ENCODE measurements around the gene ZNF554.

ZNF554 gene

GRCh38 chr19:2819540-2820111 lies at the start of gene ZNF554:
Gene ZNF554, plus strand, starts transcription at chr19:2819868. Its CDS starts 204 bp downstream, at chr19:2820072.
- DNase-seq (ENCODE audit: low read depth in 3 of 3) = peak; percentile 93 to 97 (median 97)

- DNase-seq (ENCODE audit: low read depth in 3 of 3) = no peak
Measured at GRCh38 chr19:2770055-2771013, 49.3 kb upstream of the ZNF554 start.

- DNase-seq (ENCODE audit: low read depth in 3 of 3) = no peak
Measured at GRCh38 chr19:2771786-2772674, 47.6 kb upstream of the ZNF554 start.

GRCh38 chr19:2774083-2774679 lies 45.5 kb upstream of the ZNF554 start:
- DNase-seq (ENCODE audit: low read depth in 3 of 3) = no peak

GRCh38 chr19:2774953-2775555 lies 44.6 kb upstream of the ZNF554 start:
- DNase-seq (ENCODE audit: low read depth in 3 of 3) = no peak

- peak; percentile 58 to 74 (median 66) for DNase-seq (ENCODE audit: low read depth in 3 of 3)
Measured at GRCh38 chr19:2775556-2776430, 43.9 kb upstream of the ZNF554 start.

- DNase-seq (ENCODE audit: low read depth in 3 of 3) = no peak
Measured at GRCh38 chr19:2777952-2778683, 41.5 kb upstream of the ZNF554 start.

GRCh38 chr19:2779121-2779740 lies 40.4 kb upstream of the ZNF554 start:
- no peak for DNase-seq (ENCODE audit: low read depth in 3 of 3)

GRCh38 chr19:2780284-2780683 lies 39.4 kb upstream of the ZNF554 start:
- no peak for DNase-seq (ENCODE audit: low read depth in 3 of 3)

GRCh38 chr19:2782329-2782935 lies 37.2 kb upstream of the ZNF554 start:
- DNase-seq (ENCODE audit: low read depth in 3 of 3) = no peak

- peak; percentile 95 to 97 (median 95) for DNase-seq (ENCODE audit: low read depth in 3 of 3)
Measured at GRCh38 chr19:2782936-2783780, 36.5 kb upstream of the ZNF554 start, which contains the start of gene SGTA. Gene SGTA, minus strand, starts transcription at chr19:2783273. Its CDS starts 14,205 bp downstream, at chr19:2769068.

GRCh38 chr19:2783781-2784145 lies 35.9 kb upstream of the ZNF554 start:
- no peak for DNase-seq (ENCODE audit: low read depth in 3 of 3)

- peak; percentile 99 to 100 (median 99) for DNase-seq (ENCODE audit: low read depth in 3 of 3)
Measured at GRCh38 chr19:2785244-2785997, 34.2 kb upstream of the ZNF554 start, which contains the start of gene THOP1. Gene THOP1, plus strand, starts transcription at chr19:2785503. Its CDS starts 160 bp downstream, at chr19:2785663.

- no peak for DNase-seq (ENCODE audit: low read depth in 3 of 3)
Measured at GRCh38 chr19:2787115-2787514, 32.6 kb upstream of the ZNF554 start.

GRCh38 chr19:2788237-2788636 lies 31.4 kb upstream of the ZNF554 start:
- no peak for DNase-seq (ENCODE audit: low read depth in 3 of 3)

- DNase-seq (ENCODE audit: low read depth in 3 of 3) = no peak
Measured at GRCh38 chr19:2790194-2790556, 29.5 kb upstream of the ZNF554 start.

Measured in stimulated activated CD4-positive, alpha-beta T cell treated with anti-CD3 and anti-CD28 coated beads, TNF-alpha, amount 100 ng/mL, for 48 hours (primary cell).